Neutrophil (primary cell): ENCODE results near the gene NDUFC2.

Source experiments
- H3K27ac ChIP-seq: fragments of 200-600 bp; sonication (generic); 2 replicates; pipeline ENCODE4 v1.5.1; 2016; ENCODE audit warnings: mild to moderate bottlenecking, moderate library complexity
- H3K27me3 ChIP-seq: fragments of 200-600 bp; sonication (generic); 2 replicates; pipeline ENCODE4 v1.6.0; 2016; ENCODE audit warnings: mild to moderate bottlenecking
- H3K36me3 ChIP-seq: fragments of 200-600 bp; sonication (generic); 2 replicates; pipeline ENCODE4 v1.5.1; 2017
- H3K4me1 ChIP-seq, 2 experiments: fragments of 200-600 bp in 1 of 2; sonication (generic) in 1 of 2; 1 replicate in 1 of 2; 2 replicates in 1 of 2; pipeline versions ENCODE4 v1.5.1 to v1.6.1; 2013 to 2016; ENCODE audit warnings: low read depth in 1 of 2, low read length in 1 of 2, mild to moderate bottlenecking in 1 of 2, moderate library complexity in 1 of 2; ENCODE audit not compliant: control insufficient read depth in 1 of 2, insufficient read depth in 1 of 2
- H3K4me3 ChIP-seq, 2 experiments: fragments of 200-600 bp in 1 of 2; sonication (generic) in 1 of 2; 1 replicate in 1 of 2; 2 replicates in 1 of 2; pipeline ENCODE4 v1.5.1; 2013 to 2016; ENCODE audit warnings: low read depth in 1 of 2, low read length in 1 of 2, mild to moderate bottlenecking in 1 of 2, moderate library complexity in 1 of 2
- H3K9me3 ChIP-seq: fragments of 200-600 bp; sonication (generic); 2 replicates; pipeline ENCODE4 v1.5.1; 2016
- TF ChIP-seq, protein P1 (sequence below): fragments of 200-600 bp; sonication (generic); IDR thresholded peaks from 2 replicates; pipeline ENCODE4 v1.5.1; 2016; ENCODE audit warnings: antibody characterized with exemption

Gene NDUFC2

DNA sequence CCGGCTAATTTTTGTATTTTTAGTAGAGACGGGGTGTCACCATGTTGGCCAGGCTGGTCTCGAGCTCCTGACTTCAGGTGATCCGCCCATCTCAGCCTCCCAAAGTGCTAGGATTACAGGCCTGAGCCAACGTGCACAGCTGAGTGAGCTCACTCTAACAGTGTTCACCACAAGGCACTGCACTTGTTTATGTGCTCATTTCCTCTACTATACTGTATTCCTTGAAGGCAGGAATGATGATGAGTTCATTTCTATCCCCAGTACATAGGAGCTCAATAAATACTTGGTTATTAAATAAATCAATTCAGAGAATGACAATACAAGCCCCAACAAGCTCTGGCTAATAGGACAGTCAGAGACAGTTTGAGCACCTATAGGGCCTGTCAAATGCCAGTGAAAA lies 30.7 kb upstream of the NDUFC2 start:
- Histone ChIP-seq H3K4me1 (no peaks in the 10 kb centered on the region), H3K36me3 (peaks cover 28% of the 10 kb centered on the region), H3K27ac (no peak overlapping the region)

GRCh38 chr11:78109081-78110015 lies 29.7 kb upstream of the NDUFC2 start:
- Histone ChIP-seq H3K27ac (no peak overlapping the region), H3K4me3 (no peak overlapping the region), H3K27me3 (no peaks in the 10 kb centered on the region), H3K9me3 (no peaks in the 10 kb centered on the region), H3K4me1 (no peaks in the 10 kb centered on the region), H3K36me3 (peaks cover 27% of the 10 kb centered on the region)
- TF ChIP-seq, protein P1, sequence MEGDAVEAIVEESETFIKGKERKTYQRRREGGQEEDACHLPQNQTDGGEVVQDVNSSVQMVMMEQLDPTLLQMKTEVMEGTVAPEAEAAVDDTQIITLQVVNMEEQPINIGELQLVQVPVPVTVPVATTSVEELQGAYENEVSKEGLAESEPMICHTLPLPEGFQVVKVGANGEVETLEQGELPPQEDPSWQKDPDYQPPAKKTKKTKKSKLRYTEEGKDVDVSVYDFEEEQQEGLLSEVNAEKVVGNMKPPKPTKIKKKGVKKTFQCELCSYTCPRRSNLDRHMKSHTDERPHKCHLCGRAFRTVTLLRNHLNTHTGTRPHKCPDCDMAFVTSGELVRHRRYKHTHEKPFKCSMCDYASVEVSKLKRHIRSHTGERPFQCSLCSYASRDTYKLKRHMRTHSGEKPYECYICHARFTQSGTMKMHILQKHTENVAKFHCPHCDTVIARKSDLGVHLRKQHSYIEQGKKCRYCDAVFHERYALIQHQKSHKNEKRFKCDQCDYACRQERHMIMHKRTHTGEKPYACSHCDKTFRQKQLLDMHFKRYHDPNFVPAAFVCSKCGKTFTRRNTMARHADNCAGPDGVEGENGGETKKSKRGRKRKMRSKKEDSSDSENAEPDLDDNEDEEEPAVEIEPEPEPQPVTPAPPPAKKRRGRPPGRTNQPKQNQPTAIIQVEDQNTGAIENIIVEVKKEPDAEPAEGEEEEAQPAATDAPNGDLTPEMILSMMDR, result no peak

More for the DNA sequence above, 30.7 kb upstream of the NDUFC2 start:
- Histone ChIP-seq H3K4me3 (no peak overlapping the region), H3K27me3 (no peaks in the 10 kb centered on the region), H3K9me3 (no peaks in the 10 kb centered on the region)
- TF ChIP-seq, protein P1, result no peak

GRCh38 chr11:78100676-78101472 lies 21.2 kb upstream of the NDUFC2 start:
- Histone ChIP-seq H3K27me3 (no peaks in the 10 kb centered on the region), H3K36me3 (peaks cover 4% of the 10 kb centered on the region), H3K4me3 (no peak overlapping the region), H3K4me1 (no peaks in the 10 kb centered on the region), H3K9me3 (no peaks in the 10 kb centered on the region), H3K27ac (no peak overlapping the region)
- TF ChIP-seq, protein P1, result no peak

DNA sequence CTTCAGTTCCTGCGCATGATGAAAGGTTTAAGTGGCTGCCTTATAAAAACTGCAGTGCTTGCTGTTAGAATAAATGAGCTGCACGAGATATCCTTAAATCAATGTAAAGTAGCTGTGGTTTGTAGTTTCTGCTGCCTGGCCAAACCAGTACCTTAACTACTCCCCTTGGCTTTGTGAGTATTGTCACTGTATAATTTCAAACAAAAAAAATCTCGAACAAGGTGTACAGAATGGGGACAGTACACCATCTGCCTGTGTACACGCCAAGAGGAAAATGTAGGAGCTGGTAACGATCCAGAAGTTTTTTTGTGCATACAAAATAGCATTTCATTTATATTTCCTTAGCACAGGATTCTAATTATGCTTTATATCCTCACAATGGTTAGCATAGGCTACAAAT lies 20.6 kb upstream of the NDUFC2 start:
- Histone ChIP-seq H3K36me3 (peaks cover 4% of the 10 kb centered on the region), H3K27ac (no peak overlapping the region), H3K27me3 (no peaks in the 10 kb centered on the region), H3K4me3 (no peak overlapping the region), H3K4me1 (no peaks in the 10 kb centered on the region), H3K9me3 (no peaks in the 10 kb centered on the region)
- TF ChIP-seq, protein P1, result no peak

GRCh38 chr11:78099666-78100065 lies 20.0 kb upstream of the NDUFC2 start:
- Histone ChIP-seq H3K36me3 (peaks cover 4% of the 10 kb centered on the region), H3K4me3 (no peak overlapping the region), H3K4me1 (no peaks in the 10 kb centered on the region), H3K27me3 (no peaks in the 10 kb centered on the region), H3K27ac (no peak overlapping the region), H3K9me3 (no peaks in the 10 kb centered on the region)
- TF ChIP-seq, protein P1, result no peak
